GM12878 (cell line): ENCODE measurements around the gene BBOF1.

ENCODE experiments used
- ATF3 ChIP-seq: IDR thresholded peaks from 2 replicates; pipeline ENCODE4 v1.6.1; 2011; ENCODE audit warnings: low read depth, mild to moderate bottlenecking, low read length, moderate library complexity, borderline replicate concordance; ENCODE audit errors: extremely low read depth
- EZH2 ChIP-seq: IDR thresholded peaks from 2 replicates; pipeline ENCODE4 v1.6.1; 2012; ENCODE audit warnings: low read depth, mild to moderate bottlenecking, control low read depth, inconsistent platforms, low read length, borderline replicate concordance; ENCODE audit not compliant: control insufficient read depth
- MYC ChIP-seq: IDR thresholded peaks from 2 replicates; pipeline ENCODE4 v1.6.1; 2011; ENCODE audit warnings: mild to moderate bottlenecking, low read length, moderate library complexity, inconsistent platforms; ENCODE audit not compliant: insufficient read depth, insufficient replicate concordance, insufficient read length, severe bottlenecking
- PKNOX1 ChIP-seq: fragments of 450-650 bp; IDR thresholded peaks from 2 replicates; pipeline ENCODE4 v1.6.1; 2016; ENCODE audit warnings: mild to moderate bottlenecking
- POLR2A ChIP-seq: IDR thresholded peaks from 2 replicates; pipeline ENCODE4 v1.6.1; 2011; ENCODE audit warnings: low read depth, mild to moderate bottlenecking, low read length
- POLR2AphosphoS5 ChIP-seq: IDR thresholded peaks from 2 replicates; pipeline ENCODE4 v1.6.1; 2011; ENCODE audit warnings: mild to moderate bottlenecking, low read length, inconsistent platforms
- TARDBP ChIP-seq: IDR thresholded peaks from 2 replicates; pipeline ENCODE4 v1.6.1; 2016; ENCODE audit warnings: borderline replicate concordance
- TBL1XR1 ChIP-seq: IDR thresholded peaks from 2 replicates; pipeline ENCODE4 v1.6.1; 2012; ENCODE audit warnings: low read depth, low read length, improper control_type of control experiment
- ZZZ3 ChIP-seq: IDR thresholded peaks from 2 replicates; pipeline ENCODE4 v1.6.1; 2011; ENCODE audit warnings: low read depth; ENCODE audit not compliant: control insufficient read depth, insufficient read length
- TF ChIP-seq, protein P1 (sequence below), 3 experiments: IDR thresholded peaks in 2 of 3; conservative IDR thresholded peaks in 1 of 3; 2 replicates each; pipeline ENCODE4 v1.5.1; 2011; ENCODE audit warnings: low read depth in 3 of 3, low read length in 3 of 3, mild to moderate bottlenecking in 3 of 3, control low read depth in 2 of 3, moderate library complexity in 2 of 3, inconsistent platforms in 1 of 3, mixed read lengths in 1 of 3; ENCODE audit not compliant: control insufficient read depth in 2 of 3, insufficient read depth in 1 of 3; ENCODE audit errors: extremely low read depth in 1 of 3
- TF ChIP-seq, protein P2 (sequence below): fragments of 450-650 bp; IDR thresholded peaks from 2 replicates; pipeline ENCODE4 v1.6.1; 2017; ENCODE audit warnings: antibody characterized with exemption, mild to moderate bottlenecking, moderate library complexity
- TF ChIP-seq, protein P3 (sequence below): IDR thresholded peaks from 2 replicates; pipeline ENCODE4 v1.6.1; 2012; ENCODE audit warnings: low read depth, low read length, improper control_type of control experiment

DNA sequence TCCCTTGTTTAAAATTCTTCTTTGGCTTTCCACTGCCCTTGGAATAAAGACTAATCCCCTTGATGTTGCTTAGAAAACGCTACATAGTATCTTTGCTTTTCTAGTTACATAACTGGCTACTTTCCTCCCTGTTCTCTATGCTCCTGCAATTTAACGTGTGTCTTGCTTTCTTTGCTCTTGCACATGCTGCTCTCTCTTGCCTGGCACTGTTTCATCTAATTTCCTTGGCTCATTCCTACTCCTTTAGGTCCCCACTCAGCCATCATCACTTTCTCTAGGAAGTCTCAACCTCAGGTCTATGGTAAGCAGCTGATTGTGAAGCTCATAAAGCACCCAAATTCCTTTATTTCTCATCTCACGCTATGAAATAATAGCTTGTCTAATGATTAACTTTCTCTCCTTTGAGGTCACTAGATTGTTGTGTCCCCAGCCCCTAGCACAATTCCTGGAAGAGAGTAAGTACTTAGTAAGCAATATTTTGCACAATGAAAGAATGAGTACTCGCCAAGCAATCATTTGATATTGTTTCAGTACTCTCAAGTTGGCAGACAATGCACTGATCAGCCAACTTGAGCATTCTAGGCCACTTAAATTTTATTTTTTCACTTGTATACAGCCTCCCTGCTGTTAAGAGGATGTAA is 61.8 kb downstream of the BBOF1 start:
- no peak for TF ChIP-seq ZZZ3
- no peak for TF ChIP-seq POLR2A
- TF ChIP-seq POLR2AphosphoS5: no peak
- TF ChIP-seq ATF3: no peak
- TF ChIP-seq, protein P1, sequence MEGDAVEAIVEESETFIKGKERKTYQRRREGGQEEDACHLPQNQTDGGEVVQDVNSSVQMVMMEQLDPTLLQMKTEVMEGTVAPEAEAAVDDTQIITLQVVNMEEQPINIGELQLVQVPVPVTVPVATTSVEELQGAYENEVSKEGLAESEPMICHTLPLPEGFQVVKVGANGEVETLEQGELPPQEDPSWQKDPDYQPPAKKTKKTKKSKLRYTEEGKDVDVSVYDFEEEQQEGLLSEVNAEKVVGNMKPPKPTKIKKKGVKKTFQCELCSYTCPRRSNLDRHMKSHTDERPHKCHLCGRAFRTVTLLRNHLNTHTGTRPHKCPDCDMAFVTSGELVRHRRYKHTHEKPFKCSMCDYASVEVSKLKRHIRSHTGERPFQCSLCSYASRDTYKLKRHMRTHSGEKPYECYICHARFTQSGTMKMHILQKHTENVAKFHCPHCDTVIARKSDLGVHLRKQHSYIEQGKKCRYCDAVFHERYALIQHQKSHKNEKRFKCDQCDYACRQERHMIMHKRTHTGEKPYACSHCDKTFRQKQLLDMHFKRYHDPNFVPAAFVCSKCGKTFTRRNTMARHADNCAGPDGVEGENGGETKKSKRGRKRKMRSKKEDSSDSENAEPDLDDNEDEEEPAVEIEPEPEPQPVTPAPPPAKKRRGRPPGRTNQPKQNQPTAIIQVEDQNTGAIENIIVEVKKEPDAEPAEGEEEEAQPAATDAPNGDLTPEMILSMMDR (IDR thresholded peaks at IDR 0.05 in 2 of 3, conservative IDR thresholded peaks at IDR 0.05 in 1 of 3; ENCODE audit: control insufficient read depth in 2 of 3, extremely low read depth in 1 of 3, insufficient read depth in 1 of 3, low read depth in 3 of 3, low read length in 3 of 3): no peak
- TF ChIP-seq, protein P2, sequence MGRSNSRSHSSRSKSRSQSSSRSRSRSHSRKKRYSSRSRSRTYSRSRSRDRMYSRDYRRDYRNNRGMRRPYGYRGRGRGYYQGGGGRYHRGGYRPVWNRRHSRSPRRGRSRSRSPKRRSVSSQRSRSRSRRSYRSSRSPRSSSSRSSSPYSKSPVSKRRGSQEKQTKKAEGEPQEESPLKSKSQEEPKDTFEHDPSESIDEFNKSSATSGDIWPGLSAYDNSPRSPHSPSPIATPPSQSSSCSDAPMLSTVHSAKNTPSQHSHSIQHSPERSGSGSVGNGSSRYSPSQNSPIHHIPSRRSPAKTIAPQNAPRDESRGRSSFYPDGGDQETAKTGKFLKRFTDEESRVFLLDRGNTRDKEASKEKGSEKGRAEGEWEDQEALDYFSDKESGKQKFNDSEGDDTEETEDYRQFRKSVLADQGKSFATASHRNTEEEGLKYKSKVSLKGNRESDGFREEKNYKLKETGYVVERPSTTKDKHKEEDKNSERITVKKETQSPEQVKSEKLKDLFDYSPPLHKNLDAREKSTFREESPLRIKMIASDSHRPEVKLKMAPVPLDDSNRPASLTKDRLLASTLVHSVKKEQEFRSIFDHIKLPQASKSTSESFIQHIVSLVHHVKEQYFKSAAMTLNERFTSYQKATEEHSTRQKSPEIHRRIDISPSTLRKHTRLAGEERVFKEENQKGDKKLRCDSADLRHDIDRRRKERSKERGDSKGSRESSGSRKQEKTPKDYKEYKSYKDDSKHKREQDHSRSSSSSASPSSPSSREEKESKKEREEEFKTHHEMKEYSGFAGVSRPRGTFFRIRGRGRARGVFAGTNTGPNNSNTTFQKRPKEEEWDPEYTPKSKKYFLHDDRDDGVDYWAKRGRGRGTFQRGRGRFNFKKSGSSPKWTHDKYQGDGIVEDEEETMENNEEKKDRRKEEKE: no peak
- TF ChIP-seq TARDBP: no peak
- TF ChIP-seq, protein P3, sequence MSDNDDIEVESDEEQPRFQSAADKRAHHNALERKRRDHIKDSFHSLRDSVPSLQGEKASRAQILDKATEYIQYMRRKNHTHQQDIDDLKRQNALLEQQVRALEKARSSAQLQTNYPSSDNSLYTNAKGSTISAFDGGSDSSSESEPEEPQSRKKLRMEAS: no peak
- no peak for TF ChIP-seq EZH2
- no peak for TF ChIP-seq PKNOX1
- no peak for TF ChIP-seq MYC
- TF ChIP-seq TBL1XR1: no peak
